ENCODE data around the gene XIAP. TPM values are rescaled to one million over a fixed set of nuclear protein-coding genes. Genes with fewer than 3 reads are reported as not detected.
"Not testable (repeated sequence)": the region's sequence is repeated elsewhere in the genome, so short reads cannot be mapped to it uniquely, and the experiment has no call there.

The XIAP gene
- total RNA-seq, 1 donor from 2014 or later = 57.7 TPM

- no peak for DNase-seq (ENCODE audit: low spot score)
These were observed 16.3 kb downstream of the XIAP start for GRCh38 chrX:123876177-123876576.

- DNase-seq (ENCODE audit: low spot score) = no peak
These were observed 17.0 kb downstream of the XIAP start for GRCh38 chrX:123876844-123877243.

DNA sequence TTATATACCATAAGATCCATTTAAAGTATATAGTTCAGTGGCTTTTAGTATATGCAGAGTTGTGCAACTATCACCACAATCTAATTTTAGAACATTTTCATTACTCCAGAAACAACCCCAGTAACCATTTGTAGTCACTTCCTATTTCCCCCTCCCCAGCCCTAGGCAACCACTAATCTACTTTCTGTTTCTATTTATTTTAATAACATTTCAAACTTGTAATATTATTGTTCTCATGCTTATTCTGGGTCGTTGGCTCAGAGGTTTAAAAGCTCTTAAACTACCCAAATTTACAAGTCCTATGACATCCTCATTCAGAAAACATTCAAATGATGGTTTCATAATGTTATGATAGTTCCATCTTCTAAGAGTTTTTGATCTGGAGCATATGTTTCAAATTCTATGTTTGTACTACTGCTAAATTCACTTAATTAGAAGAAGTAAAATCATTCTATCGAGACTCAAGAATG is 18.4 kb downstream of the XIAP start:
- DNase-seq (ENCODE audit: low spot score) = no peak

GRCh38 chrX:123881330-123881729 is 21.5 kb downstream of the XIAP start:
- DNase-seq (ENCODE audit: low spot score) = no peak

- no peak for DNase-seq (ENCODE audit: low spot score)
These were observed 22.5 kb downstream of the XIAP start for GRCh38 chrX:123882391-123882790.

GRCh38 chrX:123884809-123885408 is 25.1 kb downstream of the XIAP start:
- DNase-seq (ENCODE audit: low spot score) = peak; percentile 19

DNA sequence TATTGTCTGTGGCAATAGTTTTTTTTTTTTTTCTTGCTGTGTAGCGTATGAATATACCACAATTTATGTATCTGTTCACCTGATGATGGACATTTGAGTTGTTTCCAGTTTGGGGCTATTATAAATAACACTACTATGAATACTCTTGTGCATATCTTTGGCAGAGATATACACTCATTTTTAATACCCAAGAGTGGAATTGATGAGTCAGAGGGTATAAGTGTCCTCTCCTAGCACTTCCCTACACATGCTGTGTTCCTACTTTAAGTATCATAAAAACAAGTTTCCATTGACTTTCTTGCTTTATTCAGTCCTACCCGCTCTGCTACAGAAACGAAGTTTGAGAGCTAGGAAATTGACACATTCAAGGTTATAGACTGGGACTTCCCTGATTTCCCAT is 39.8 kb downstream of the XIAP start:
- DNase-seq (ENCODE audit: low spot score) = no peak

DNA sequence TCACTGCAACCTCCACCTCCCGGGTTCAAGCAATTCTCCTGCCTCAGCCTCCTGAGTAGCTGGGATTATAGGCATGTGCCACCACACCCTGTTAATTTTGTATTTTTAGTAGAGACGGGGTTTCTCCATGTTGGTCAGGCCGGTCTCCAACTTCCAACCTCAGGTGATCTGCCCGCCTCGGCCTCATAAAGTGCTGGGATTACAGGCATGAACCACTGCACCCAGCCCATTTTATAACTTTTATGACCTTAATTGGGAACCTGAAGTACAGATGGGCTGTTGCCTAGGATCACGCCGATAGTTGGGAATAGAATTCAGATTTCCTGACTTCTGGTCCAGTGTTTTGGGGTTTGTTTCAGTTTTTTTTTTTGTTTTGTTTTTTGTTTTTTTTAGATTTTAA is 43.4 kb downstream of the XIAP start:
- not testable (repeated sequence) for DNase-seq (ENCODE audit: low spot score)

- DNase-seq (ENCODE audit: low spot score) = no peak
These were observed 45.5 kb downstream of the XIAP start for GRCh38 chrX:123905332-123905731.

DNA sequence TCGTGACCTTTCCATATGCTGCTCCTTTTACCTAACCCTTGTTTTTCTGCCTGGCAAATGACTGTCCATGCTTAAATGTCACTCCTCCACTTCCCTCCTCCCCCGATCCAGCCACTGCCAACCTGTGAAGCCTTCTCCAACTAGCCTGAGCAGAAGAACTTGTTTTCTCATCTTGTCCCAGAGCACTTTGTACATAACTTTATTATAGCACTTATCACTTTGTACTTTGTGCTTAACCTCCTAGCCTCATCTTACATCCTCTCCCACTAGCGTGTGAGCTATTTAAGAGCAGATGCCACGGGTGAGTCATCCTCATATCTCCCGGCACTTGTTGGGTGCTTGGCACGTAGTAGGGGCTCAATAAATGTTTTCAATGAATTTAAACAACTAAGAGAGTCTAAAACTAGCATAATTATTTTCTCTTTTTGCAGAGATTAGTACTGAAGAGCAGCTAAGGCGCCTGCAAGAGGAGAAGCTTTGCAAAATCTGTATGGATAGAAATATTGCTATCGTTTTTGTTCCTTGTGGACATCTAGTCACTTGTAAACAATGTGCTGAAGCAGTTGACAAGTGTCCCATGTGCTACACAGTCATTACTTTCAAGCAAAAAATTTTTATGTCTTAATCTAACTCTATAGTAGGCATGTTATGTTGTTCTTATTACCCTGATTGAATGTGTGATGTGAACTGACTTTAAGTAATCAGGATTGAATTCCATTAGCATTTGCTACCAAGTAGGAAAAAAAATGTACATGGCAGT is 46.9 kb downstream of the XIAP start:
- DNase-seq (ENCODE audit: low spot score) = no peak

- DNase-seq (ENCODE audit: low spot score) = no peak
These were observed 49.7 kb downstream of the XIAP start for GRCh38 chrX:123909523-123909922.

GRCh38 chrX:123917069-123917468 is 57.2 kb downstream of the XIAP start:
- DNase-seq (ENCODE audit: low spot score) = no peak

GRCh38 chrX:123918106-123918721 is 58.4 kb downstream of the XIAP start:
- no peak for DNase-seq (ENCODE audit: low spot score)

DNA sequence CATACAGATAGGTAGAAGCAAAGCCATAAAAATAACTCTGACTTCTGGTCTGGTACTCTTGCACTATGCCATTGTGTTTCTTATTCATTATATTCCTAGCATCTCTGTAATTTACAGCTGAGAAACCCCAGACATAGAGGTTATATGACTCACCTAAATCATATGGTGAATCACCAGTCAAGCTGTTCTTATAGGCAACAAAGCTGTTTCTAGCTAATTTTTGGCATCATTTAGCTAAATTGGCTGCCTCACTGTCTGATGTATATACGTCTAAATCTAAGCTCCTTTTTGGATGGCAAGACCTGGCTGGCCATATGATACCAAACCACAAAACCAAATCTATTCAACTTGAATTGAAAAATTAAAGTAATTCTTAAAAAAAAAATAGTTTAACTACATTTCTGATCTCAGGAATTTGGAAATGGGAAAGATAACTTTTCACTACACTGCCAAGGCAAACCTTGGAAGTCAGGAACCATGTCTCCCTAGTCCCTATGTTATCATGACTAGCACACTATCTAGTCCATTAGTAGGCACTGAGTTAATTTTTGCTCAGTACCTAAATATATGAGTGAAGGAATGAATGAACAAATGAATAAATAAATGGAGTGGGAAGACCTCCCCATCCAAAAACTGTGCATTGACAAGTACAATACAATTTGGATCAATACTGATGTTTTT is 60.4 kb downstream of the XIAP start:
- DNase-seq (ENCODE audit: low spot score) = no peak

GRCh38 chrX:123923211-123923610 is 63.4 kb downstream of the XIAP start:
- no peak for DNase-seq (ENCODE audit: low spot score)

- no peak for DNase-seq (ENCODE audit: low spot score)
These were observed 64.3 kb downstream of the XIAP start for GRCh38 chrX:123924186-123924585.

DNA sequence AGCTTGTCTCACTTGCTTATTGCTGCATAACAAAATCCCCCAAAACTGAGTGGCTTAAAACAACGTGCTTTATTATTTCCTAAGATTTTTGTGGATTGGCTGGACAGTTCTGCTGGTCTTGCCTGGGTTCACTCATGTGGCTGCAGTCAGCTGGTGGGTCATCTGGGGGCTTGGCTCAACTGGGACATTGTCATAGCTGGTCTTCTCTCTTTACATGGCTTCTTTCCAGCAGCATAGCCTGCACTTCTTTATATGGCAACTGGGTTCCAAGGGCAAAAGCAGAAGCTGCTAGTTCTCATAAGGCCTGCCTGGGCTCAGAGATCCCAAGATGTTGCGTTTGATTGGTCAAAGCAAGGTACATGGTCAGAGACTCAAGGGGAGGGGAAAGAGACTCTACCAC is 68.0 kb downstream of the XIAP start:
- DNase-seq (ENCODE audit: low spot score) = no peak

- not testable (repeated sequence) for DNase-seq (ENCODE audit: low spot score)
These were observed 72.2 kb downstream of the XIAP start for GRCh38 chrX:123932055-123932454.

GRCh38 chrX:123943074-123943473 is 83.2 kb downstream of the XIAP start:
- no peak for DNase-seq (ENCODE audit: low spot score)

DNA sequence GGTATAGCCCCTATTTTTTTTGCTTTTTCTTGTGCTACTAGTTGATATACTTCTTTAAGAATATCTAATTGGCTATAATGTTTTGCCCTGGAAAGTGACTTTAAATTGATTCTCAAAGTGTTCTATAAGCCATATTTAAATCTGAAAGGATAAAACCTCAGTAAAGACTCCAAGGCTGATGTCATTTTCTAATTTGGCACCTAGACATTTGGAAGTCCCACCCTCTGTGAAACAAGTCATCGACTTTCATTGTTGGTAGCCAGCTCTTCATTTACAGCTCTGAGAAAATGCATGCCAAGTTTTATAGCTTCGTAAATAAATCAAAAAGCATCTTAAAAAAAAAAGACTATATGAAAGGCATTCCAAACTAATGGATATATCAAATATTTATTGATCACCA is 83.6 kb downstream of the XIAP start:
- DNase-seq (ENCODE audit: low spot score) = no peak

DNA sequence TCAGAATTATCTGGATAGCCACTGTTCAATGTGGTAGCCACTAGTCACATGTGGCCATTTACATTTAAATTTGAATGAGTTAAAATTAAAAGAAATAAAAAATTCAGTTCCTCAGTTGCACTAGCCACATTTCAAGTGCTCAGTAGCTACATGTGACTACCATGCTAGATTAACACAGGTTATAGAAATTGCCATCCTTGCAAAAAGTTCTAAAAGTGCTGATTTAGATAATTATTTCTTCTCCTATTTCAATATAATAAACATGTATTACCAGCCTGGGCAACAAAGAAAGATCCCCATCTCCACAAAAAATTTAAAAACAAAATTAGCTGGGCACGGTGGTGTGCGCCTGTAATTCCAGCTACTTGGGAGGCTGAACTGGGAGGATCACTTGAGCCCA is 90.0 kb downstream of the XIAP start:
- DNase-seq (ENCODE audit: low spot score) = no peak

DNA sequence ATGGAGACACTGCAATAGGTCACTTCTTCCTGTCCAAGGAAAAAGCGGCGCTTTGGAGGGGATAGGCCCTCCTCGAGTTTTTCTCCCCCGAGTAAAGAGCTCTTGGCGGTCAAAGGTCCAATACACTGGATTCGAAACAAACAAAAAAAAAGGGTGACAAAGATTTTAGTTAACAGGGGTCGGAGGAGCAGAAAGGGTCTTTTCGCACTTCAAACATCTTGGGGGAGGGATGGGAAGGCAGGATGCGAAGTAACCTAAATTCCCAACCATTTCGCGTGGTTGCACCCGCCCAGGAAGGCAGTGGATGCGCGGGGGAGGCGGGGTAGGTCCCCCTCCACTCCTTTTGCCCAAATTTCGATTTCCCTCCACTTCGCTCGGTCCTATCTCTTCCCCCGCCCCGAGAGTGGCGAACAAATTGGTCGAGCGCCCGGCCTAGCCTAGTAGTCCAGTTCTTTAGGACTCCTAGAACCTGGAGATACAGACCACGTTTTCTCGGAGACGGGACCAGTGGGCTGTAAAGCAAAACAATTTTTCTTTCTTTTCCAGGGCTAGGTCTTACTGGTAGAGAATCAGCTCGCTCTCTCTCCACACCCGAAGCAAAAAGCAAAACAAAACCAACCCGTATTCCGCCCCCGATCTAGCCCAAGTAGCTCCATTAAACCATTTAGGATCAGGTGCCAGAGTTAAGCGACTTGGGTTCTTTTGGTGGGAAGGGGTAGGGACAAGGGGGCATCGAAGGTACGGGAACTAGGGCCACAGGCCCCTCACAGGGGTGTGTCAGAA is 99.6 kb downstream of the XIAP start:
- peak; percentile 27 for DNase-seq (ENCODE audit: low spot score)

Measured in mucosa of gallbladder (tissue), 1 donor.